ENCODE results near the gene AIG1.

Gene AIG1

GRCh38 chr6:143204045-143204444 is 143.4 kb downstream of the AIG1 start:
- no peak for DNase-seq

- DNase-seq, result no peak
Observed at GRCh38 chr6:143205131-143205535, 144.4 kb downstream of the AIG1 start.

- no peak for DNase-seq
Observed at GRCh38 chr6:143205585-143205984, 144.9 kb downstream of the AIG1 start.

GRCh38 chr6:143205991-143206390 is 145.3 kb downstream of the AIG1 start:
- DNase-seq, result no peak

- no peak for DNase-seq
Observed at GRCh38 chr6:143206550-143206949, 145.9 kb downstream of the AIG1 start.

GRCh38 chr6:143210420-143210819 is 149.7 kb downstream of the AIG1 start:
- DNase-seq, result no peak

GRCh38 chr6:143213859-143214376 is 153.2 kb downstream of the AIG1 start:
- no peak for DNase-seq

- DNase-seq, result no peak
Observed at GRCh38 chr6:143215363-143215762, 154.7 kb downstream of the AIG1 start.

- no peak for DNase-seq
Observed at GRCh38 chr6:143215771-143216170, 155.1 kb downstream of the AIG1 start.

GRCh38 chr6:143218233-143218632 is 157.5 kb downstream of the AIG1 start:
- no peak for DNase-seq

- DNase-seq, result no peak
Observed at GRCh38 chr6:143221698-143222097, 161.0 kb downstream of the AIG1 start.

GRCh38 chr6:143222310-143222709 is 161.6 kb downstream of the AIG1 start:
- no peak for DNase-seq

GRCh38 chr6:143222801-143223231 is 162.1 kb downstream of the AIG1 start:
- no peak for DNase-seq

- no peak for DNase-seq
Observed at GRCh38 chr6:143223895-143224294, 163.2 kb downstream of the AIG1 start.

- DNase-seq, result no peak
Observed at GRCh38 chr6:143224516-143224915, 163.8 kb downstream of the AIG1 start.

- no peak for DNase-seq
Observed at GRCh38 chr6:143225929-143226328, 165.2 kb downstream of the AIG1 start.

GRCh38 chr6:143227675-143228074 is 167.0 kb downstream of the AIG1 start:
- no peak for DNase-seq

- DNase-seq, result no peak
Observed at GRCh38 chr6:143229400-143229799, 168.7 kb downstream of the AIG1 start.

GRCh38 chr6:143232849-143233248 is 172.2 kb downstream of the AIG1 start:
- peak; percentile 15 for DNase-seq

GRCh38 chr6:143233554-143234285 is 173.0 kb downstream of the AIG1 start:
- no peak for DNase-seq

- DNase-seq, result no peak
Observed at GRCh38 chr6:143234734-143235133, 174.0 kb downstream of the AIG1 start.

- DNase-seq, result no peak
Observed at GRCh38 chr6:143236151-143236798, 175.6 kb downstream of the AIG1 start.

- DNase-seq, result no peak
Observed at GRCh38 chr6:143238306-143238705, 177.6 kb downstream of the AIG1 start.

- no peak for DNase-seq
Observed at GRCh38 chr6:143241111-143241510, 180.4 kb downstream of the AIG1 start.
